ENCODE measurements around the gene MRTFA. TPM values are rescaled to one million over a fixed set of nuclear protein-coding genes. Genes with fewer than 3 reads are reported as not detected.
"Not testable (repeated sequence)": the region's sequence is repeated elsewhere in the genome, so short reads cannot be mapped to it uniquely, and the experiment has no call there.

MRTFA gene
- total RNA-seq, 1 experiment from 2014 or later: 28.0 TPM

DNA sequence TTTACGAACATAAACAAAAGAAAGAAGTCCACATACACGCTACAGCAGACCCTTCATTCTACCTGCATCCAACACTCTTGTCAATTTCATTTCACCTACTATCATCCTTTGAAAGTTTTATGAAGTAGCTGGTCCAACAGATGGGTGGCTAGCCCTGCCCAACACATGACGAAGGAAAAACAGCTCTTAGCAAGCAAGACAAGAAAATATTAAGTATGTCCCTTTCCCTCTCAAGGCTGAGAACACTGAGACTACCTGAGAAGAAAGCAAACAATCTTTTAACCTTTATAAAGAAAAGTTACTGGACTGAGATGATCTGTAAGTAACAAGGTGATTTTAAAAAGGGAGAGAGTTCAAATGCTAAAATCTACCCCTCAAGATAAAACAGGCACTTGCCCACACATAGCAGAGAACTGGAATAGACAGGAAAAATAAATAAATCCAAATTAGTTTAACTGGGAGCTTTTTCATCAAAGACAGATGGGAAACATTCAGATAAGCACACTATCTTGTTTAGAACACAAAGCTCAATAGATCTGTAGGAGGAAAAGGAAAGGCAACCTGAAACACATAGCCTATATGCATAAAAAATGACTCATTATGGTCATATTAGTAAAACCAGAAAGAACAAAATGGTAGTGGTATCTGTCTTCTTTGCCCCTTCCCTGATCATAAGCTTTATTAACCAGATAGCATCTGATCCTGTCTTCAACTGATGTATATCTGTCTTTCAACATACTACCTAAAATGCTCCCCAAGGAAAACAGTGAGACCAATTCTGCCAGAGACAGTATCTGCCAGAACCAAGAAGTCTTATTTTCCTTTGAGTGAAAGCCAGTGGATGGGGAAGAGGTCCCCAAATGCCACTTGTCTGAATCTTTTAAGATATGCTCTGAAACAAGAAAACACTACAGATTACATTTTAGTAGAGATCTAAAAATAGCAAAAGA is 104.3 kb downstream of the MRTFA start:
- no peak overlapping the region for H3K4me3 ChIP-seq (replicated peaks in 1 of 2; ENCODE audit: low read depth in 1 of 2, low read length in 2 of 2)
- H3K79me2 ChIP-seq (ENCODE audit: insufficient read depth, low read length): peaks cover 3% of the 10 kb centered on the region; the same call in 1 of the 2 replicates
- H3K9me3 ChIP-seq (ENCODE audit: control insufficient read depth in 1 of 2, insufficient read depth in 1 of 2, low read depth in 1 of 2, low read length in 2 of 2): no peaks in the 10 kb centered on the region
- H4K20me1 ChIP-seq (ENCODE audit: insufficient read depth): no peaks in the 10 kb centered on the region
- no peaks in the 10 kb centered on the region for H3K27me3 ChIP-seq (ENCODE audit: insufficient read depth, low read length)
- DNase-seq (ENCODE audit: low read depth, low spot score) (no peak), ATAC-seq (no peak)
- TF ChIP-seq RAD21 (IDR thresholded peaks at IDR 0.05; ENCODE audit: low read depth) (no peak), CEBPB (IDR thresholded peaks at IDR 0.05; ENCODE audit: low read depth) (no peak), SRF (IDR thresholded peaks at IDR 0.05; ENCODE audit: low read depth) (no peak), ZFX (IDR thresholded peaks at IDR 0.05) (no peak), FOSL1 (IDR thresholded peaks at IDR 0.05; ENCODE audit: low read depth) (no peak), SP1 (IDR thresholded peaks at IDR 0.05; ENCODE audit: low read depth) (no peak), SIN3A (IDR thresholded peaks at IDR 0.05; ENCODE audit: low read depth) (no peak), TCF7L2 (IDR thresholded peaks at IDR 0.05; ENCODE audit: borderline replicate concordance, extremely low read depth, insufficient read depth, insufficient read length) (no peak), EZH2 (IDR thresholded peaks at IDR 0.05) (no peak), ELF1 (IDR thresholded peaks at IDR 0.05; ENCODE audit: borderline replicate concordance, low read depth) (no peak), EGR1 (IDR thresholded peaks at IDR 0.05; ENCODE audit: low read depth) (no peak), POLR2A (IDR thresholded peaks at IDR 0.05; ENCODE audit: borderline replicate concordance, extremely low read depth, insufficient read depth, insufficient read length) (no peak), CBX3 (IDR thresholded peaks at IDR 0.05; ENCODE audit: low read depth) (no peak)
- TF ChIP-seq, protein P1, sequence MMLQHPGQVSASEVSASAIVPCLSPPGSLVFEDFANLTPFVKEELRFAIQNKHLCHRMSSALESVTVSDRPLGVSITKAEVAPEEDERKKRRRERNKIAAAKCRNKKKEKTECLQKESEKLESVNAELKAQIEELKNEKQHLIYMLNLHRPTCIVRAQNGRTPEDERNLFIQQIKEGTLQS (IDR thresholded peaks at IDR 0.05): no peak
- POLR2A ChIA-PET: no interaction called here
- H3K9ac ChIP-seq (ENCODE audit: low read length): no peak overlapping the region
- H3K4me1 ChIP-seq (ENCODE audit: control insufficient read depth in 1 of 2, insufficient read depth in 2 of 2, low read length in 2 of 2): peaks cover 13 to 36% of the 10 kb centered on the region in 2 experiments
- BruUV-seq (replicated peaks): no TSS peak
- intact Hi-C loops (cut with micrococcal nuclease): no loop called here
- no peak overlapping the region for H3K27ac ChIP-seq (ENCODE audit: low read depth, low read length)
- no peak overlapping the region for H3K4me2 ChIP-seq (ENCODE audit: low read length)
- H3K9me2 ChIP-seq (ENCODE audit: insufficient read depth): no peaks in the 10 kb centered on the region
- H3K36me3 ChIP-seq (ENCODE audit: control insufficient read depth in 1 of 2, insufficient read depth in 2 of 2, low read length in 2 of 2): no peaks in the 10 kb centered on the region
- CTCF ChIA-PET: interaction anchor here (1.7 kb wide), 1 partner anchor 114 kb away, joined by 4 read pairs; no protein-coding TSS in a partner anchor
- no peak overlapping the region for H2AFZ ChIP-seq (ENCODE audit: low read depth, low read length, poor library complexity, severe bottlenecking)
- RAD21 ChIA-PET (ENCODE audit: low non-redundant PET in 1 of 2, low total read pairs in 2 of 2, uncharacterized antibody in 2 of 2, unreplicated experiment in 2 of 2): no interaction called here

DNA sequence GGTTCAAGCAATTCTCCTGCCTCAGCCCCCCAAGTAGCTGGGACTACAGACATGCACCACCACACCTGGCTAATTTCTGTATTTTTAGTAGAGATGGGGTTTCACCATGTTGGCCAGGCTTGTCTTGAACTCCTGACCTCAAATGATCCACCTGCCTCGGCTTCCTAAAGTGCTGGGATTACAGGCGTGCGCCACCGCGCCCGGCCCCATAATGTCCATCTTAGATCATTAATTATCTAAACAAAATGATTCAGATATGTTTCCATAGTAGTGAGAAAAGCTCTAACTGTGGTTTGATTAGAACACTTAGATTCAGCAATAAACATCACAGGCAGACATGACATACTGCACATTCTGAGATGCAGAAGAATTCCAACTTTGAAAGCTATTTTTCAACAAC is 106.1 kb downstream of the MRTFA start:
- CTCF ChIA-PET: interaction anchor here (1.7 kb wide), 1 partner anchor 116 kb away, joined by 4 read pairs; no protein-coding TSS in a partner anchor

More for the DNA sequence above, 106.1 kb downstream of the MRTFA start:
- H3K27ac ChIP-seq (ENCODE audit: low read depth, low read length); H2AFZ ChIP-seq (ENCODE audit: low read depth, low read length, poor library complexity, severe bottlenecking); ATAC-seq; DNase-seq (ENCODE audit: low read depth, low spot score); POLR2A ChIA-PET; BruUV-seq (replicated peaks); H3K9me3 ChIP-seq (ENCODE audit: control insufficient read depth in 1 of 2, insufficient read depth in 1 of 2, low read depth in 1 of 2, low read length in 2 of 2); RAD21 ChIA-PET (ENCODE audit: low non-redundant PET in 1 of 2, low total read pairs in 2 of 2, uncharacterized antibody in 2 of 2, unreplicated experiment in 2 of 2); intact Hi-C loops (cut with micrococcal nuclease); H3K27me3 ChIP-seq (ENCODE audit: insufficient read depth, low read length); H3K36me3 ChIP-seq (ENCODE audit: control insufficient read depth in 1 of 2, insufficient read depth in 2 of 2, low read length in 2 of 2); H3K9ac ChIP-seq (ENCODE audit: low read length); H3K4me3 ChIP-seq (replicated peaks in 1 of 2; ENCODE audit: low read depth in 1 of 2, low read length in 2 of 2); H3K4me2 ChIP-seq (ENCODE audit: low read length); H4K20me1 ChIP-seq (ENCODE audit: insufficient read depth); H3K9me2 ChIP-seq (ENCODE audit: insufficient read depth); H3K79me2 ChIP-seq (ENCODE audit: insufficient read depth, low read length): not testable (repeated sequence)
- H3K4me1 ChIP-seq (ENCODE audit: control insufficient read depth in 1 of 2, insufficient read depth in 2 of 2, low read length in 2 of 2): peaks cover 13 to 36% of the 10 kb centered on the region in 2 experiments
